Ovary (tissue), 9 donors: Measurements from ENCODE around the gene SVEP1. TPM values are rescaled to one million over a fixed set of nuclear protein-coding genes. Genes with fewer than 3 reads are reported as not detected.

Source experiments
- DNase-seq, 5 donors: peaks; one replicate each; pipeline ENCODE4 v3.0.0-alpha.2; 2019 to 2020
- H3K27ac ChIP-seq, 2 donors: fragments of 200-600 bp; one replicate each; pipeline versions ENCODE4 v1.5.1 to v1.8.0; 2019 to 2022
- H3K27me3 ChIP-seq: fragments of 200-600 bp; one replicate; pipeline ENCODE4 v1.8.0; 2022
- H3K36me3 ChIP-seq: fragments of 200-600 bp; sonication (generic); one replicate; pipeline ENCODE4 v1.5.1; 2019
- H3K4me1 ChIP-seq: one replicate; pipeline ENCODE4 v1.8.1; 2013; ENCODE audit warnings: mild to moderate bottlenecking, moderate library complexity; ENCODE audit not compliant: insufficient read depth
- H3K4me3 ChIP-seq: fragments of 200-600 bp; sonication (generic); one replicate; pipeline ENCODE4 v1.5.1; 2017
- H3K9me3 ChIP-seq, 2 donors: fragments of 200-600 bp in 1 of 2; sonication (generic) in 1 of 2; one replicate each; pipeline versions ENCODE4 v1.5.1 to v1.8.1; 2013 to 2019; ENCODE audit warnings: mild to moderate bottlenecking in 1 of 2, moderate library complexity in 1 of 2
- EP300 ChIP-seq: sonication (generic); formaldehyde crosslinking; IDR thresholded peaks from one replicate; pipeline ENCODE4 v1.6.1; 2017; ENCODE audit warnings: antibody characterized with exemption
- POLR2A ChIP-seq: fragments of 450-650 bp; IDR thresholded peaks from one replicate; pipeline ENCODE4 v1.6.1; 2017; ENCODE audit warnings: antibody characterized with exemption, mild to moderate bottlenecking, moderate library complexity
- WGBS, 3 donors: extraction: QIAGEN DNeasy Blood & Tissue Kit in 1 of 3; methylation state at CpG; one replicate each; pipeline versions ENCODE4 v1.1.5 to v1.1.7; 2013 to 2017; 5-methylcytosine and 5-hydroxymethylcytosine counted together
- intact Hi-C, 4 donors: fragments of 100-400 bp; cut with DNase I; formaldehyde crosslinking; loops; one replicate each; pipeline versions ENCODE4 v1.11.0 to v1.15.1; 2022 to 2023
- polyA plus RNA-seq, 2 donors: library from polyadenylated mRNA; stranded (reverse); fragments of 200-250 nt in 1 of 2; fragments of 350-450 nt in 1 of 2; fragmentation: Illumina TruSeq in 1 of 2; extraction: RNeasy Lipid Tissue Mini Kit (QIAGEN cat#74804) in 1 of 2; gene quantifications; one replicate each; pipeline ENCODE4 v1.2.3, GENCODE V29; 2013 to 2014
- total RNA-seq, 7 donors: library from RNA; depleted of rRNA in 2 of 7; stranded (reverse); fragments of >200 nt in 2 of 7; fragmentation: NEBNext Ultra II Directional in 3 of 7; extraction: Animal tissue kit (Norgen Biotek cat#: 25700) in 3 of 7; gene quantifications; one replicate each; pipeline versions ENCODE4 v1.1.0 to v1.2.4, GENCODE V29; 2016 to 2023
- TF ChIP-seq, protein P1 (sequence below), 3 donors: fragments of 450-650 bp in 2 of 3; fragments of 200-600 bp in 1 of 3; IDR thresholded peaks; one replicate each; pipeline versions ENCODE4 v1.5.1 to v1.8.0; 2016 to 2022; ENCODE audit warnings: antibody characterized with exemption in 3 of 3, mild to moderate bottlenecking in 1 of 3
- donor health status: DM: no; HTN: no; CAD: no; lungs with moderate emphysema.
- donor health status: DM: no; HTN: no; CAD: no.
- donor health status: Bipolar disorder and iron deficiency.
- donor health status: DM: yes; HTN: yes; CAD: no.
- donor health status: DM: no; HTN: no; CAD: no.
- donor health status: DM: yes; HTN: yes; CAD: no.

Gene SVEP1
- total and polyA plus RNA-seq, 9 donors = 0.40 to 23.1 (median 13.3) TPM

DNA sequence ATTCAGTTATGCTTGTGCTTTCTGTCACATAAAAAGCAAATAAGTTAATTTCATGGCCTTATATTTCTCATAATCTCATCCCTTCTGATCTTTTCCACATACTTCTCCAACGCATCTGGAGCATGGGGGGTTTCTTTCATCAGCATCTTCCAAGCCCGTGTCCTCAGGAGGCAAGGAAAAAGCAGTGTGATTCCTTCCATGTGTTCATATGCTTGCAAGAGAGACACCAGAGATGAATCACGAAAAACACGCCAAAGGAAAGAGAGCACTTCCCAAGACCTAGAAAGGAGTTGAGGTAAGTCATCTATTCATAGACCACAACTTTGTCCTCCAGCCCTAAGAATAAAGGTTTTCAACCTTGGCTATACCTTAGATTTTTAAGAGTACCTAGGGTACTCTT is 26.0 kb upstream of the SVEP1 start:
- no peak for TF ChIP-seq POLR2A
- TF ChIP-seq, protein P1, sequence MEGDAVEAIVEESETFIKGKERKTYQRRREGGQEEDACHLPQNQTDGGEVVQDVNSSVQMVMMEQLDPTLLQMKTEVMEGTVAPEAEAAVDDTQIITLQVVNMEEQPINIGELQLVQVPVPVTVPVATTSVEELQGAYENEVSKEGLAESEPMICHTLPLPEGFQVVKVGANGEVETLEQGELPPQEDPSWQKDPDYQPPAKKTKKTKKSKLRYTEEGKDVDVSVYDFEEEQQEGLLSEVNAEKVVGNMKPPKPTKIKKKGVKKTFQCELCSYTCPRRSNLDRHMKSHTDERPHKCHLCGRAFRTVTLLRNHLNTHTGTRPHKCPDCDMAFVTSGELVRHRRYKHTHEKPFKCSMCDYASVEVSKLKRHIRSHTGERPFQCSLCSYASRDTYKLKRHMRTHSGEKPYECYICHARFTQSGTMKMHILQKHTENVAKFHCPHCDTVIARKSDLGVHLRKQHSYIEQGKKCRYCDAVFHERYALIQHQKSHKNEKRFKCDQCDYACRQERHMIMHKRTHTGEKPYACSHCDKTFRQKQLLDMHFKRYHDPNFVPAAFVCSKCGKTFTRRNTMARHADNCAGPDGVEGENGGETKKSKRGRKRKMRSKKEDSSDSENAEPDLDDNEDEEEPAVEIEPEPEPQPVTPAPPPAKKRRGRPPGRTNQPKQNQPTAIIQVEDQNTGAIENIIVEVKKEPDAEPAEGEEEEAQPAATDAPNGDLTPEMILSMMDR (IDR thresholded peaks at IDR 0.05) = no peak
- no peak for TF ChIP-seq EP300
- Histone ChIP-seq H3K4me1 (no peaks in the 10 kb centered on the region), H3K4me3 (no peak overlapping the region), H3K36me3 (no peaks in the 10 kb centered on the region), H3K27me3 (no peaks in the 10 kb centered on the region), H3K27ac (no peak overlapping the region), H3K9me3 (no peaks in the 10 kb centered on the region)
- no peak for DNase-seq
- intact Hi-C loops = no loop called here
- 68 to 82% (median 75%) methylated on average over 4 of the region's 4 CpGs for WGBS, 3 donors

DNA sequence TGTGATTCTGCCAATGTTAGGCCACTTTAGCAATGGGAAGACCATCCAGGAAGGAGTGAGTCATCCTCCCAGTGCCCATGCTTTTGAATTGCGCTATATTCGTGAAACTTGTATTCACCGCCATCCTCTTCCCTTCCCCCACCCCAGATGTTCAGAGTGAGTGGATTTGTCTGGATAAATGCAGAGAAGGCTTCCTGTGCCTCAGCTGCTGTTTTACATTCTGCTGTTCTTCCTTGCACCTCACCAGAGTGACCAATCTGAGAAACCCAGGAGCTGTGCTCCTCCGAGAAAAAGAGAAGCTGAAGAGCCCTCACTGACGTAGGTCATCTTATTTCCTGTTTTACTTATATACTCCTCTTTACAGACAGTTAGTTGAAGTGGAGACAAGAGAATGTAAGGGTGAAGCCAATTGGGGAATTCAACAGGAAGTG is 24.6 kb upstream of the SVEP1 start:
- no peaks in the 10 kb centered on the region for H3K9me3 ChIP-seq
- WGBS, 3 donors = 77 to 87% (median 85%) methylated on average over 5 of the region's 5 CpGs
- DNase-seq = no peak
- no peak overlapping the region for H3K4me3 ChIP-seq
- TF ChIP-seq EP300 = no peak
- TF ChIP-seq, protein P1 (IDR thresholded peaks at IDR 0.05) = no peak
- TF ChIP-seq POLR2A = no peak
- no peaks in the 10 kb centered on the region for H3K27me3 ChIP-seq
- no peaks in the 10 kb centered on the region for H3K4me1 ChIP-seq
- intact Hi-C loops = no loop called here
- H3K36me3 ChIP-seq = no peaks in the 10 kb centered on the region
- H3K27ac ChIP-seq = no peak overlapping the region

DNA sequence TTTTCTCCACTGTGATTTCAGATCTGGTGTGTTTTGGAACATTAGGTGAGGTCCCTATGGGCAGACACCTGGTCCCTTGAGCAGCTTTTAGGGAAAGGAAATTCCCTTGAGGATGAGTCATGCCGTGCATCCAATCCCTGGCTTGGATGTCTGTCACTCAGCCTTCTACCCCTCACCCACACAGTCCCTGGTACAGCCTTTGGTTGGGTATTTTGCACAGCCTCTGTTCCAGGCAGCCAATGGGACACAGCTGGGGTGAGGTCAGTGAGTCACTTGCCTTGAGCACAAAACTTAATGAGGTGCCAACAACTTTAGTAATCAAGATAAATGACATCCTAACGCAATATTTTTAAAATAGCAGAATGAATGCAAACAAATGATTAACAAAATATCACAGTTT is 22.7 kb upstream of the SVEP1 start:
- 66 to 71% (median 70%) methylated on average over 2 of the region's 2 CpGs for WGBS, 3 donors
- intact Hi-C loops = no loop called here
- TF ChIP-seq EP300 = no peak
- TF ChIP-seq, protein P1 (IDR thresholded peaks at IDR 0.05) = no peak
- TF ChIP-seq POLR2A = no peak

DNA sequence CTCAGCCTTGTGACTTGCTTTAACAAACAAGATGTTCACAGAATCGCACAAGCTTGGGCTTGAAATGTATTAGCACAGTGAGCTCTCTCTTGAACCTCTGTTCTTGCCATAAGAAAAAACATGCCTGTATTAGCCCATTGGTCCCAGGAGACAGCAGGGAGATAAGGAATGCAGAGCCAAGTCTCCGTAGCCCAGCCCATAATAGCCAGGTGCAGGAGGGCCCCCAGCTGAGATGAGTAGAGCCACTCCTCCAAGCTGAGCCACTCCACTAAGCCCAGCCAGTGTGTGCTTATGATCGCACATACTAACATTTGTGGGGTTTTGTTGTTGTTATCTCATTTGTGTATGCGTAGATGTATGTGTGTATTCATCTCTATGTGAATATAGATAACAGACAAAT is 21.6 kb upstream of the SVEP1 start:
- intact Hi-C loops = no loop called here
- Histone ChIP-seq H3K9me3 (no peaks in the 10 kb centered on the region), H3K27ac (no peak overlapping the region), H3K4me1 (no peaks in the 10 kb centered on the region), H3K4me3 (no peak overlapping the region), H3K36me3 (no peaks in the 10 kb centered on the region), H3K27me3 (no peaks in the 10 kb centered on the region)
- WGBS, 3 donors = 74 to 77% (median 77%) methylated on average over 4 of the region's 4 CpGs
- TF ChIP-seq EP300 = no peak
- TF ChIP-seq, protein P1 (IDR thresholded peaks at IDR 0.05) = no peak
- TF ChIP-seq POLR2A = no peak
- DNase-seq = no peak

More for the DNA sequence above, 22.7 kb upstream of the SVEP1 start:
- Histone ChIP-seq H3K4me1 (no peaks in the 10 kb centered on the region), H3K36me3 (no peaks in the 10 kb centered on the region), H3K4me3 (no peak overlapping the region), H3K27me3 (no peaks in the 10 kb centered on the region), H3K27ac (no peak overlapping the region), H3K9me3 (no peaks in the 10 kb centered on the region)
- DNase-seq = no peak

DNA sequence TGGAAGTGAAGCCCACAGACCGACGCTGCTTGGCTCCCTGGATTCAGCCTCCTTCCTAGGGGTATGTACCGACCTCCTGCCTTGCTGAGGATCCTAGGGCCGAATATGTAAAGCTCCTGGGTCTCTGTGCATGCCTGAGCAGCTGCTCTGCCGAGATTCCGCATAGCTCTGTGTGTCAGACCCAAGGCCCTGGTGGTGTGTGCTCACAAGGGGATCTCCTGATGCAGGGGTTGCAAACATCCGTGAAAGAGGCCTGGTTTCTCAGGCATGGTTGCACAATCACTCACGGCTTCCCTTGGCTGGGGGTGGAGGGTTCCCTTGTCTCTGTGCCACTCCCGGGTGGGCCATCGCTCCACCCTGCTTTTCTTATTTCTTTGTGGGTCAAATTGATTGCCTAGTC is 19.9 kb upstream of the SVEP1 start:
- intact Hi-C loops = no loop called here
- WGBS, 3 donors = 71 to 78% (median 71%) methylated on average over 10 of the region's 10 CpGs
- no peaks in the 10 kb centered on the region for H3K27me3 ChIP-seq
- no peak for TF ChIP-seq POLR2A
- no peak for TF ChIP-seq EP300
- TF ChIP-seq, protein P1 (IDR thresholded peaks at IDR 0.05) = no peak
- H3K9me3 ChIP-seq = no peaks in the 10 kb centered on the region
- DNase-seq = no peak
- H3K4me3 ChIP-seq = no peak overlapping the region
- H3K27ac ChIP-seq = no peak overlapping the region
- no peaks in the 10 kb centered on the region for H3K4me1 ChIP-seq
- no peaks in the 10 kb centered on the region for H3K36me3 ChIP-seq
